Measurements from ENCODE around the gene EPM2AIP1.
"Not testable (repeated sequence)": the region's sequence is repeated elsewhere in the genome, so short reads cannot be mapped to it uniquely, and the experiment has no call there.

EPM2AIP1 gene

DNA sequence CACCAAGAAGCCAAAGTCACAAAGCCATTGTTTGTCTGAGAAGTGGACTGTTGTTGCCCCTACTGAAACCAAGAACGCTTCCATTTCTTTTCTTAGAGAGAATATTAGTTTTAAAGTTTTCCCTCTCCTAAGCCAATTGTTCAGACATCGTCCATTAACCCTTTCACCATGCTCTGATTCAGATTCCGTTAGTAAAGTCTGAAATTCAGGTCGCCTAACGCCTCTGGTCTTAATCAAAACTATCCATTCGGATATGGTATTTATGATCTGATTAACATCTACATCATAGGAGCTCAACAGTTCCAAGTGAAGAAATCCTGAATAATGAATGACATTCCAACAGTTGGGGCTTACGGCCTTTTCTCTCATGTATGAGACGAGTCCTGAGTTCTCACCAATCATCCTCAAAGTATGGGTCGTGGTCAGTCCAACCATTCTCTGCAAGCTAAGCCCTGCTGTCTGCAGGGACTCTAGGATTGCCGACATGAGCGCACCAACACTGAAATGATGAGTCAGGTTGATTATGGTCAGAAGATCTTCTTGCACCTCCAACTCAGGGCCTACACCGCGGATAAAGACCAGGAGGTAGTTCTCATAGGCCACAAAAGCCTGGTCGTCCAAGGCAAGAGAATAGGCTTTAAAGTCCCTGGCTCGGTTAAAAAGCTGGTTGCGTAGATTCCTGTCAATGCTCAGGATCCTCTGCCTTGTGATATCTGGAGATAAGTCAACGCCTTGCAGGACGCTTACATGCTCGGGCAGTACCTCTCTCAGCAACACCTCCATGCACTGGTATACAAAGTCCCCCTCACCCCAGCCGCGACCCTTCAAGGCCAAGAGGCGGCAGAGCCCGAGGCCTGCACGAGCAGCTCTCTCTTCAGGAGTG lies 767 bp downstream of the EPM2AIP1 start:
- peak; percentile 26 to 57 for DNase-seq

DNA sequence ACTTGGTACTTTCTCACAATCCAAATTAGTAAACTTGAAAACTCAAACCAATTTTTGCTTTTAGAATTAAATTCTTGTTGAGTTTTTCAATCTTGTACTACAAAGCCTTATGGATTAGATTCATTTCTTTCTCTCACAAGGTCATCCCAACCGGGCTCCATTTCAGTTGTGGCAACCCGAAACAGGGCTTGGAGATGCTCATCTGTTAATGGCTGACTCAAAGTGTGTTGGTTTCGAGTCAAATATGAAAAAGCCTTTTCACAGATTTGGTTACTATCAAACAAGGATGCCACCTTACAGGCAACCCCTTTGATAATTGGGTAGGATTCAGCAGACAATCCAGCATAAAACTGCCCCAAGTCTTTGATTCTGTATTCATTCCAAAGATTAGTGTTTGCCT lies 1.8 kb downstream of the EPM2AIP1 start:
- DNase-seq, result peak in 1 of 2 donors; percentile 3

DNA sequence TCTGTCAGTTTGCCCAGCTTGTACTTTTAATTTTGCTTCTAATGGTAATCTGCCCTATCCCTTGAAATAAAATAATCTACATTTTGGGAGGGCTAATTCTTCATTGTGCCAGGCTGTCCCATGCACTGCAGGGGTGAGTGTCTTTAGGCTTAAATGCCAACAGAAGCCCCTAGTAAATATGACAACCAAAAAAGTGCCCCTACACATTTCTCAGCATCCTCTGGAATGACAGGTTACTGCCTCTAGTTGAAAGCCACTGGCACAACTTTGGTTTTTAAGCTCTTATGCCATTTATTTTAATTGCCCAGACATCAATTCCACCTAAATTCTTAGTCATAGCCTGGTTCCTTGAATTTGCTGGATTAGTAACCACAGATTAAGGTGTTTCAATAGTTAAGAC lies 3.4 kb downstream of the EPM2AIP1 start:
- DNase-seq, result peak in 1 of 2 donors; percentile 4

DNA sequence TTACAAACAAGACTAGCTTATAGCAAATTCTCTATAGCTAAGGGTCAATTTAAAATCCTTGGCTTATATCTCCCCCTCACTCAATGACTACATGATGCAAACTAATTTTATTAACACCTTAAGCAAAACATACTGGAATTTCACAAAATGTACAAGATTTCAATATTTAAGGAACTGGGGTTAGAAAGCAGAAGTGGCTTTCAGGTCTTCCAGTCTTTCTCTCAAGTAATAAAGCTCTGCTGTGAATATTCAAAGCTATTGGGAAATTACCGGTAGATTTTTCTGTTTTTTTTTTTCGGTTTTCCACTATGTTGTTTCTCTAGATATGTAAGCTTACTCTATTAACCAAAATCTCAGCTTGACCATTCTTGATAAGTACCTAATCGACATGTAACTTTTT lies 3.9 kb downstream of the EPM2AIP1 start:
- peak; percentile 76 to 88 for DNase-seq

DNA sequence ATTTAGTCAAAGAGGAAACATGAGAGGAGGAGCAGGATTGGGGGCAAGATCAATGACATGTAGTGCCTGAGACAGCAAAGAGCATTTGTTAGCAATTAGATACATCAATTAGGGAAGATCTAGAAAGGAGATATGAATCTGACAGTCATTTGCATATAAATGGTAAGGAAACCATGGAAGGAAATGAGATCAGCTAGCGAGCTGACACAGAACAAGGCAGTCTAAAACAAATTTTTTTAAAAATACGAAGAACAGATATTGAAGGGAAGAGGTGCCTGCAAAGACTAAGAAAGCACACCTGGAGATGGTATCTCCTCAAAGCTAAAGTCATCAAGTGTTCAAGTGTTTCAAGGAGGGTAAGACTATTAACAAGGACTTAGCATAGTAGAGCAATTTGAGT lies 4.6 kb downstream of the EPM2AIP1 start:
- peak; percentile 31 to 40 for DNase-seq

DNA sequence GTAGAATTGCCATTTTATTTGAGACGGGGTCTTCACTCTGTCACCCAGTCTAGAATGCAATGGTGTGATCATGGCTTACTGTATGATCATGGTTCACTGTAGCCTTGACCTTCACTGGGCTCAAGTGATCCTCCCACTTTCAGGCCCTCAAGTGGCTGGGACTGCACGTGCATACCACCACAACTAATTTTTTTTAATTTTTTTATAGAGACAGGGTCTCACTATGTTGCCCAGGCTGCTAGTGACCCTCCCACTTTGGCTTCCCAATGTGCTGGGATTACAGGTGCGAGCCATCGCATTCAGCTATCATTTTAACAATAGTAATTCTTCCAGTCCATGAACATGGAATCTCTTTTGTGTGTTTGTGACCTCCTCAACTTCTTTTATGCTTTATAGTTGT lies 11.9 kb downstream of the EPM2AIP1 start:
- no peak for DNase-seq

DNA sequence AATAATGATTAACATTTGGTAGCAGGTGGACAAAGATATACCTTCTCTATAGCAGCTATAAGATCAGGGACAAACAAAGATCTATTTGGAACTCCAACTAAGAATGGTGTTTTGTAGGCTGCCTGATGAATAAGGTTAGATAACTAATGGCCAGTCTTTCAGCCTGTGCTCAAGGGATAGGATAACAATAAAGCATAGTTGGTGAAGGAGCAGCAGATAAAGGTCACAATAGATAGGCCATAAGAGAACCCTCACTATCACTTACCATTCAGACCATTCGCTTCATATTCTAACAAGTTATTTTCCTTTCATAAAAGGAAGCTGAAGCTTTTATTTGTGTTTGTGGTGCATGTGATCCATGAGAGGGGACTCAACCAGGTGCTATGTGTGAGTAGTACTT lies 19.8 kb downstream of the EPM2AIP1 start:
- no peak for DNase-seq

DNA sequence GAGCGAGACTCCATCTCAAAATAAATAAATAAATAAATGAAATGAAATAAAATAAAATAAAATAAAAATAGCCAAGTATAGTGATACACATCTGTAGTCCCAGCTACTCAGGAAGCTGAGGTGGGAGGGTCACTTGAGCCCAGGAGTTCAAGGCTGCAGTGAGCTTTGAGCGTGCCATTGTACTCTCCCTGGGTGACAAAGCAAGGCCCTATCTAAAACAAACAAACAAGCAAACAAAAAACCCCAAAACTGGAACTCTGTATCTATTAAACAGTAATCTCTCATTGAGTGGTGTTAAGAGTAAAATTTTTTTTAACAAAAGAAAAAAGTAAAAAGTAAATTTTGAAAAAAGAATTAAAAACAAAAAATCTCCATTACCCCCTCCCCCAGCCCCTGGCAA lies 20.8 kb downstream of the EPM2AIP1 start:
- no peak for DNase-seq

DNA sequence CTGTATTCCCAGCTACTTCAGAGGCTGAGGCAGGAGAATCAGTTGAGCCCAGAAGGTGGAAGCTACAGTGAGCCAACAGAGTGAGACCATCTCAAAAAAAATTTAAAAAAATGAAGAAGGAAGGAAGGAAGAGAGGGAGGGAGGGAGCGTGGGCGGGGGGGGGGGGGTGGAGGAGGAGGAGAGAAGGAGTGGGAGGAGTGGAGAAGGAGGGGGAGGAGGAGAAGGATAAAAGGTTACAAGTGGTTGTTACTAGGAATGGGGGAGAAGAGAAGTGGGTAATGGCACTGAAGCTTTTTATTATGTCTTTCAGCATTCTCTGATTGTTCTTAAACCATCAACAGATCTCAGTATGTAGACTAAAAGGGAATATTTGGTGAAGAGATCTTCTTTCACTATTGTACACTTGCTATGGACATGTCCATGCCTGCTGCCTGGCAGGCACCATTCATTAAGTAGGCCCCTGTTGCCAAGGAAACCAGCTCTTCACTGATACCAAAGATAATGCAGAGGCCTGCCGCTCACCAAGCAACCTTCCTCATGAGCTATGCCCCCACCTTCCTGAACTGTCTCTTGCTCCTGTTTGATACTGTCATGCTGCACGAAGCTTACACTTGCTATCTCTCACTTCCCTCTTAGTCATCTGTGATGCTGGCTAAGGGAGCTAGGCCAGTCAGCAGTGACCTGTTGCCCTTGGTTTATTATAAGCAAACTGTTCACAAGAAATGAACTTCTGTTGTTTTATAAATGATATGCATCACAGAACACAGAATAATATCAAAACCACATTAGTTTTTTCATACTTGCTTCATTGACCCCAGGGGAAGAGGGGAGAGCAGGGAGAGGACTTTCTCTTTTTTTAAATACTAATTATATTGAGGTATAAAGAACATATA lies 23.1 kb downstream of the EPM2AIP1 start:
- peak; percentile 58 to 77 for DNase-seq

DNA sequence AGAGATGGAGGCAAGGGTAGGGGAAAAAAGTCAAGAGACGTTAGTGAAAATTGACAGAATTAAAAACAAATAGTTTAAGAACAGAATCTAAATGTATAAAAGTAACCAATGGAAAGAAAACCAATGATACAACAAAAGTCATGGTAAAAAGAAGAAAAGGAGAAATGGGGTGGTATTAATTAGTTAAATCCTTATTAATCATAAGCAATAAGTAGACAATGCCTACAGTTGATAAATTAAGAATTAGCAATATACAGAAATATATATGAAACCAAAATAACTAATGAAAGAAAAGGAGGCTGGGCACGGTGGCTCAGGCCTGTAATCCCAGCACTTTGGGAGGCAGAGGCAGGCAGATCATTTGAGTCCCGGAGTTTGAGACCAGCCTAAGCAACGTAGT lies 23.8 kb downstream of the EPM2AIP1 start:
- DNase-seq, result no peak

DNA sequence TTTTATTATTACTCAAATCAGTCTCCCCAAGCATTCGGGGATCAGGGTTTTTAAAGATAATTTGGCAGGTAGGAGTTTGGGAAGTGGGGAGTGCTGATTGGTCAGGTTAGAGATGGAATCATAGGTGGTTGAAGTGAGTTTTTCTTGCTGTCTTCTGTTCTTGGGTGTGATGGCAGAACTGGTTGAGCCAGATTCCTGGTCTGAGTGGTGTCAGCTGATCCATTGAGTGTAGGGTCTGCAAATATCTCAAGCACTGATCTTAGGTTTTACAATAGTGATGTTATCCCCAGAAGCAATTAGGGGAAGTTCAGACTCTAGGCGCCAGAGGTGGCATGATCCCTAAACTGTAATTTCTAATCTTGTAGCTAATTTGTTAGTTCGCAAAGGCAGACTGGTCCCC lies 27.5 kb downstream of the EPM2AIP1 start:
- DNase-seq, result no peak

DNA sequence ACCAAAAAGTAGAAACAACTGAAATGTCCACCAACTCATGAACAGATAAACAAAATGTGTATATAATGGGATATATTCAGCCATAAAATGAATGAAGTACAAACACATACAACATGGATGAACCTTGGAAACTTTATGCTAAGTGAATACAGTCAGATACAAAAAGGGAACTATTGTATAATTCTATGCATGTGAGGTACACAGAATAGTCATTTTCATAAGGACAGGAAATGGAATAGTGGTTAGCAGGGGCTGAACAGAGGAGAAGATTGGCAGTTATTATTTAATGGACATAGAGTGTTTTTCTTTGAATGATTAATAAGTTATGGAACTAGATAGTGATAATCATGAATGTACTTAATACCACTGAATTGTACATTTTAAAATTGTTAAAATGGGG lies 28.1 kb downstream of the EPM2AIP1 start:
- DNase-seq, result peak; percentile 28 to 33

DNA sequence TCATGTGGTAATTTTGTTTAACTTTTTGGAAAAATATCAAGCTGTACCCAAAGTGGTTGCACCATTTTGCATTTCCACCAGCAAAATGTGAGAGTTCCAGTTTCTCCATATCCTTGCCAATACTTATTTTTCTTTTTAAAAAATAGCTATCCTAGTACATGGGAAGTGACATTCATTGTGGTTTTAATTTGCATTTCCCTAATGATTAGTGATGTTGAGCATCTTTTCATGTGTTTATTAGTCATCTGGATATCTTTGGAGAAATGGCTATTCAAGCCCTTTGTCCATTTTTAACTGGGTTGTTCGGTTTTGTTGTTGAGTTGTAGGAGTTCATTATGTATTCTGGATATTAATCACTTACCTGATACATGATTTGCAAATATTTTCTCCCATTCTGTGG lies 28.6 kb downstream of the EPM2AIP1 start:
- peak in 1 of 2 donors; percentile 28 for DNase-seq

DNA sequence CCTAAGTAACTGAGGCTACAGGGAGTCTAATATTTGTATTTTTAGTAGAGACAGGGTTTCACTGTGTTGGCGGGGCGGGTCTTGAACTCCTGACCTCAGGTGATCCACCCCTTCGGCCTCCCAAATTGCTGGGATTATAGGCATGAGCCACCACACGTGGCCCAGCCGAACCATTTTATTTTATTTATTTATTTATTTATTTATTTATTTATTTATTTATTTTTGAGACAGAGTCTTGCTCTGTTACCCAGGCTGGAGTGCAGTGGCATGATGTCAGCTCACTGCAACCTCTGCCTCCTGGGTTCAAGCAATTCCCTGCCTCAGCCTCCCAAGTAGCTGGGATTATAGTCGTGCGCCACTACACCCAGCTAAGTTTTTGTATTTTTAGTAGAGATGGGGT lies 29.9 kb downstream of the EPM2AIP1 start:
- not testable (repeated sequence) for DNase-seq

DNA sequence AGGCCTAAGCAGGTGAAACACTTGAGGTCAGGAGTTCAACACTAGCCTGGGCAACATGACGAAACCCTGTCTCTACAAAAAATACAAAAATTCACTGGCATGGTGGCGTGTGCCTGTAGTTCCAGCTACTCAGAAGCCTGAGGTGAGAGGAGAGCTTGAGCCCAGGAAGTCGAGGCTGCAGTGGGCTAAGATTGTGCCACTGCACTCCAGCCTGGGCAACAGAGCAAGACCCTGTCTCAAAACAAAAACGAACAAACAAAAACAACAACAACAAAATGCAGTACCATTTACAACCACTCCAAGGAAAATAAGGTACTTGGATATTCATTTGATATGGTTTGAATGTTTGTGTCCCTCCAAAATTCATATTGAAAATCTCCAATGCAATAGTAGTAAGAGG lies 32.4 kb downstream of the EPM2AIP1 start:
- DNase-seq, result no peak

DNA sequence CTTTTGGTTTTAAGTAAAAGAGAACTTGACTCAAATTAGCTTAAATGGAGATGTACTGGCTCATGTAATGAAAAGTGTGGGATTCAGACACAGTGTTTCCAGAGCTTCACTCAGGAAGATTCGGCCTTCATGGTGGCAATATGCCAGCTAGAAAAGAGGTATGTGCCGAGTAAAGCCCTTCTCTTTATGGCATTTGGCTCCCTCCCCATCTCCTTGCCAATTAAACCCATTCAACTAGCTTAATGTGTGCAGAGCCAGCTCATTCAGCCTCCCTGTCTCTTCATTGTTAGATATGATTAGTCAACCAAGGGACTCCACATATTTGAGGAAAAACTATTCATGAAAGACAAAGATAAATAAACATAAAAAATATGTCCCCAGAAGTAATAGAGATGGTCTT lies 33.1 kb downstream of the EPM2AIP1 start:
- no peak for DNase-seq

DNA sequence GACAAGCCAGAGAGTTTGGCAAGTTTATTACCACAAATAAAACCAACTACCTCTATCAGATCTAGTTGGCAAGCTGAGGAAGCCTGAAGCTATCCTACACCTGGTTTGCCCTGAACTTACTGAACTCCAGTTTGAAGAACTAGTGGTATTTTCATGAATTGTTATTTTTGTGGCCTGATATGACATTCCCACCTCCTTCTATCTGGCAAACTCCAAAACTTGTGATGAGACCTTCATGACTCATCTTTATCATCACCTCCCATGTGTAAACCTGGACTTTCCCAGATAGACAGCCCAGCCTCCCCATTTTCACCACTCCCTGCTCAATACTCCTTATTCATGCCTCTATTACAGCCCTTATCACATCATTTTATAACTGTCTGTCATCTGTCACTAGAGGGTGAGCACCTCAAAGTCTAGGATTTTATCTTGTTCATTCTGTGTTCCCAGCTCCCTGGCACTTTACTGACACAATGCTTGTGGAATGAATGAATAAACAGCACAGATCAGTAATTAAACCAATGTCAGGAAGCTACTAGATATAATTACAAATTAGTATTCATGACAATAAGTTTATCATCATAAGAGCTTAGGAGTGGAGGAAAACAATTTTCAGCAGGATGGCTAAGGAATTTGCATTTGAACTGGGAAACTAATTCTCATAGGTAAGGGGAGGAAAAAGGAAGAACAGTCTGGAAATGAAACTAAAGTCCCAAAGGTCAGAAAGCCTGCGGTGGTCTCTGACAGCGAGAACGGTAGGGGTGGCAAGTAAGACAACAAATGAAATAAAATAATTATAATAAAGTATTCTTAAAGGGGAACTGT lies 34.9 kb downstream of the EPM2AIP1 start:
- peak; percentile 93 to 94 for DNase-seq

DNA sequence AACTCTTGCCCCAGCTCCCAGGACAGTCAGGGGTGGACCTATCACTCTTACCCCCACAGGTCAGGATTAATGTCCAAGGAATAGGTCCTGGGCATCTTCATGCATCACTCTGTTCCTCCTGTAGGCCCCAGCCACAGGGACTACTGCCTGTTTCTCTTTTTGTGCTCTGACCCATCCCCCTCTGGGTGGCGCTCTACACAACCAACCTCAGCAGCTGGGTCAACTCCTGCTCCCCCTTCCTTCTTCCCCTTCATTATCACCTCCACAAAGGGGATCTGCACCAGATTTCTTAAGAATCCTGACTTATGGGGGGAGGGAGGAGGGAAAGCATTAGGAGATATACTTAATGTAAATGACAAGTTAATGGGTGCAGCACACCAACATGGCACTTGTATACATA lies 35.9 kb downstream of the EPM2AIP1 start:
- no peak for DNase-seq

DNA sequence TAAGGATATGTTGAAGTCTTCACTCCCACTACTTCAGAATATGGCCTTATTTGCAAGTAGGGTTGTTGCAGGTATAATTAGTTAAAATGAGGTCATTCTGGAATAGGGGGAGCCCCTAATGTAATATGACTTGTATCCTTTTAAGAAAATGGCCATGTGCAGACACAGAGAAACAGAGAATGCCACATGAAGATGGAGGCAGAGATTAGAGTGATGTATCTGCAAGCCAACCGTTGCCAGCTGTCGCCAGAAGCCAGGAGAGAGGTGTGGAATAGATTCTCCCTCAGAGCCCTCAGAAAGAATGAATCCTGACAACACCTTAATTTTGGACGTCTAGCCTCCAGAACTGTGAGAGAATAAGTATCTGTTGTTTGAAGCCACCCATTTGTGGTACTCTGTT lies 36.8 kb downstream of the EPM2AIP1 start:
- DNase-seq, result no peak

DNA sequence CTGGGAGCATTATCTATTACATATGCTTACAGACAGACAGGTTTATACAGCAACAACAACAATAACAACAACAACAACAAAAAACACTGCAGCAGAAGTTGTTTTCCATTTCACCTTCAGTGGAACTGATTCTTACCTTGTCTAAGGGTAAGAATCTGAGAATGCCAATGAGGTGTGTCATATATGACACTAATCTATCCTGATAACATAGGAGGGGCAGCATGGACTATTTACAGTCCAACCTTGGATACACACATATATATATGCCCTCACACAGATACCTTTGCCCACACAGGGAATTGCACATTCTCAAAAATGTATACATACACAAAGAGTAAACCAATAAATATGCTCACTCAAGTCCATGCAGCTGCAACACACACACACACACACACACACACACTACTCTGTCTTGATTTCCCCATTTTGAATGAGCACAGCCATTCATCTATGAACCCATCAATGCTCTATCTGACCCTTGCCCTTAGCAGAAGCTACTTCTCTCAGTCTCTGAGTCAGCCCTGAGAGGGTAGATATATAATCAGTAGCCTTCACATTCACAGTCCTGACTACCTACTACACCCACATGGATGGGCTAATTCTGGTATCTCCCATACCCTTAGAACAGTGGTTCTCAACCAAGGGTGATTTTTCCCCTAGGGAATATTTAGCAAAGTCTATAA lies 38.3 kb downstream of the EPM2AIP1 start:
- peak; percentile 66 to 94 for DNase-seq

DNA sequence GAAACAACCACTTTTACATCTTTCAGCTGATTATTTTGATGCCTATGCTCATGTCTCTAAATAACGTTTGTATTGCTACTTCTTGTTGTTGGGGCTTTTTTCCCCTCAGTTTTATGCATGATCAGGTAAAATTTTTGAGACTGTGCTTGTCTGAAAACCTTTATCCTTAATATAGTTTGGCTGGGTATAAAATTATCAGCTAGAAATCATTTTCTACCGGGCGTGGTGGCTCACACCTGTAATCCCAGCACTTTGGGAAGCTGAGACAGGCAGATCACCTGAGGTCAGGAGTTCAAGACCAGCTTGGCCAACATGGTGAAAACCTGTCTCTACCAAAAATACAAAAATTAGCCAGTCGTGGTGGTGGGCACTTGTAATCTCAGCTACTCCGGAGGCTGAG lies 45.1 kb downstream of the EPM2AIP1 start:
- not testable (repeated sequence) for DNase-seq

DNA sequence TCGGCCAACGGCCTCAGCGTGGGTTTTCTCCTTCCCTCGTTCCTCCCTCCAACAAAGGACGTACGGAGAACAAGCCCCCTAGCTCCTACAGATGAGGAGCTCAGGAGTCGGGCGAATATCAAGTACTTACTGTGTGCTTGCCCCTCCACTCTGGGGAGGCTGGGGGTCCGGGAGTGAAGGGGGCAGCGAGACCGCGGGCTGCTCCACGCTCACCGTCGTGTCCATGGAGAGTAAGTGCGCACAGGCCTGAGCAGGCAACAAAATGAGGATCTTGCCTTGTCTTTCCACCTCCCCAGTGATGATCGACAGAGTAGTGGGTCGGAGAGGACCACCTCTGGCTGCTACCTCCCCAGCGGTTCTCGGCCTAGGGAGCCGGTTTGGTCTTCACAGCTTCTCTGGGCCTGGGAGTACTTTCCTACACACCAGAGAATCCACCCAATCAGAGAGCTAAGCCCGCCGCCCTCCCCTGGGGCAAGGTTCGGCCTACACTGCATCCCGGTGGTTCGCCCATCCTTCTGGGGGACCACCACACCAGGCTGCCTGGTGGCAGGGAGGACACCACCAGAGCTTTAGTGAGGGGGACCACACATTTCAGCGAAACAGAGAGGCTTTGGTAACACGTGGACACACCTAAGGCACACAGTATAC lies 47.5 kb downstream of the EPM2AIP1 start:
- no peak for DNase-seq
